Gastrocnemius medialis (tissue), 4 donors: ENCODE measurements around the gene PTAR1. TPM values are rescaled to one million over a fixed set of nuclear protein-coding genes. Genes with fewer than 3 reads are reported as not detected.
"Not testable (repeated sequence)": the region's sequence is repeated elsewhere in the genome, so short reads cannot be mapped to it uniquely, and the experiment has no call there.

Source experiments
- ATAC-seq, 2 donors: fragments of 150-250 bp; one replicate each; pipeline ENCODE4 v1.9.1; 2016
- DNase-seq, 2 donors: peaks; one replicate each; pipeline ENCODE4 v3.0.0-alpha.2; 2019
- H3K27ac ChIP-seq, 4 donors: fragments of 200-600 bp; sonication (generic); 1 replicate in 1 of 4; 2 replicates in 3 of 4; pipeline ENCODE4 v1.5.1; 2016 to 2018; ENCODE audit warnings: mild to moderate bottlenecking in 2 of 4, moderate library complexity in 1 of 4
- H3K27me3 ChIP-seq, 3 donors: fragments of 200-600 bp; sonication (generic) in 2 of 3; 1 replicate in 1 of 3; 2 replicates in 2 of 3; pipeline versions ENCODE4 v1.5.1 to v1.6.0; 2016 to 2019; ENCODE audit warnings: mild to moderate bottlenecking in 1 of 3, moderate library complexity in 1 of 3
- H3K36me3 ChIP-seq, 2 donors: fragments of 200-600 bp; sonication (generic) in 1 of 2; one replicate each; pipeline ENCODE4 v1.5.1; 2017 to 2018
- H3K4me1 ChIP-seq, 2 donors: fragments of 200-600 bp; sonication (generic) in 1 of 2; one replicate each; pipeline ENCODE4 v1.5.1; 2016 to 2017; ENCODE audit warnings: mild to moderate bottlenecking in 2 of 2
- H3K4me3 ChIP-seq, 4 donors: fragments of 200-600 bp; sonication (generic) in 3 of 4; 1 replicate in 1 of 4; 2 replicates in 3 of 4; pipeline ENCODE4 v1.5.1; 2016 to 2019; ENCODE audit warnings: mild to moderate bottlenecking in 2 of 4
- H3K9me3 ChIP-seq, 3 donors: fragments of 200-600 bp; sonication (generic) in 2 of 3; 1 replicate in 1 of 3; 2 replicates in 2 of 3; pipeline ENCODE4 v1.5.1; 2016 to 2019
- CTCF ChIP-seq, 5 experiments: fragments of 450-650 bp in 3 of 5; fragments of 200-600 bp in 2 of 5; sonication (generic) in 2 of 5; IDR thresholded peaks in 4 of 5; conservative IDR thresholded peaks in 1 of 5; 1 replicate in 4 of 5; 2 replicates in 1 of 5; pipeline ENCODE4 v1.5.1; 2016 to 2019; ENCODE audit warnings: antibody characterized with exemption in 5 of 5, mild to moderate bottlenecking in 3 of 5, moderate library complexity in 3 of 5
- POLR2A ChIP-seq, 2 donors: fragments of 450-650 bp; IDR thresholded peaks; one replicate each; pipeline ENCODE4 v1.6.1; 2017; ENCODE audit warnings: antibody characterized with exemption in 2 of 2, mild to moderate bottlenecking in 2 of 2, moderate library complexity in 2 of 2
- in situ Hi-C, 4 donors: fragments of 200-750 bp; cut with MboI; loops; one replicate each; pipeline versions ENCODE4 v1.15.0 to v1.8.0; 2017; ENCODE audit warnings: low sequenced_read_pairs in 4 of 4
- intact Hi-C: fragments of 100-400 bp; cut with DNase I; formaldehyde crosslinking; loops from one replicate; pipeline ENCODE4 v1.15.1; 2023; ENCODE audit warnings: low total_unique reads
- total RNA-seq, 4 donors: library from RNA; depleted of rRNA; stranded (reverse); fragments of >200 nt; gene quantifications; one replicate each; pipeline versions ENCODE4 v1.1.0 to v1.2.3, GENCODE V29; 2016

PTAR1 gene
- total RNA-seq, 4 donors from 2014 or later: 26.5 to 52.4 (median 40.6) TPM

DNA sequence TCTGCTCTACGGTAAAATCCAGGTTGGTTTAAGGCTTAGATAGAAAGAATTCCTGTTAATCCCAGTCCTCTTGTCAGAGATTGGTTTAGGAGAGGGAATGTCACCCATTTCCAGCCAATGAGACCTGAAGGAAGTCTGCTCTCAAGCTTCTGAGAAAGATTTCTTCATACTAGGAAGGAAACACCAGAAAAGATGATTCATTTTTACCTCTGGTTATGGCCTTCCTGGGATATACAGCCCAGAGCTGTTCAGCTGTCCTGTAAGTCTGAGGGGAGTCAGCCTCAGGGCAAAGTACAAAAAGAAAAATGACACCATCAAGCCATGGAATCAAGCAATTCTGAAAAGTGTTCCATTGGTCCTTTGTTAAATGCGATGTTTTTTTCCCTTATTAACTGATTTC is 42.2 kb upstream of the PTAR1 start:
- in situ Hi-C loops: loop anchor here in 1 of 4 donors (25.0 kb wide), 1 partner anchor 110 kb away; no protein-coding TSS in a partner anchor
- Histone ChIP-seq H3K27me3 (no peaks in the 10 kb centered on the region), H3K36me3 (no peaks in the 10 kb centered on the region), H3K9me3 (no peaks in the 10 kb centered on the region), H3K4me3 (no peak overlapping the region), H3K4me1 (no peaks in the 10 kb centered on the region), H3K27ac (no peak overlapping the region)
- DNase-seq: no peak
- intact Hi-C loops: no loop called here
- ATAC-seq: no peak
- no peak for TF ChIP-seq POLR2A (IDR thresholded peaks at IDR 0.05)
- TF ChIP-seq CTCF (IDR thresholded peaks at IDR 0.05 in 4 of 5, conservative IDR thresholded peaks at IDR 0.05 in 1 of 5): no peak

GRCh38 chr9:69800027-69800426 is 40.2 kb upstream of the PTAR1 start:
- ATAC-seq, H3K27me3 ChIP-seq, H3K4me3 ChIP-seq, DNase-seq, H3K4me1 ChIP-seq, H3K27ac ChIP-seq, H3K36me3 ChIP-seq, H3K9me3 ChIP-seq, intact Hi-C loops: not testable (repeated sequence)
- in situ Hi-C loops: loop anchor here in 1 of 4 donors (25.0 kb wide), 1 partner anchor 112 kb away; no protein-coding TSS in a partner anchor

GRCh38 chr9:69799521-69799920 is 39.7 kb upstream of the PTAR1 start:
- H3K36me3 ChIP-seq, H3K4me3 ChIP-seq, H3K27ac ChIP-seq, intact Hi-C loops, H3K27me3 ChIP-seq, H3K9me3 ChIP-seq, H3K4me1 ChIP-seq, ATAC-seq, DNase-seq: not testable (repeated sequence)
- in situ Hi-C loops: loop anchor here in 1 of 4 donors (25.0 kb wide), 1 partner anchor 438 kb away; no protein-coding TSS in a partner anchor

- intact Hi-C loops (no loop called here), in situ Hi-C loops (loop anchor here in 1 of 4 donors (25.0 kb wide), 1 partner anchor 439 kb away; no protein-coding TSS in a partner anchor)
- no peaks in the 10 kb centered on the region for H3K36me3 ChIP-seq
- no peak overlapping the region for H3K4me3 ChIP-seq
- DNase-seq (no peak), ATAC-seq (no peak)
- H3K27me3 ChIP-seq: no peaks in the 10 kb centered on the region
- H3K4me1 ChIP-seq: no peaks in the 10 kb centered on the region
- H3K27ac ChIP-seq: no peak overlapping the region
- no peaks in the 10 kb centered on the region for H3K9me3 ChIP-seq
- TF ChIP-seq POLR2A (IDR thresholded peaks at IDR 0.05) (no peak), CTCF (IDR thresholded peaks at IDR 0.05 in 4 of 5, conservative IDR thresholded peaks at IDR 0.05 in 1 of 5) (no peak)
Measured at GRCh38 chr9:69798744-69799143, 38.9 kb upstream of the PTAR1 start.

- H3K27ac ChIP-seq: no peak overlapping the region
- no peak for ATAC-seq
- no peak for TF ChIP-seq CTCF (IDR thresholded peaks at IDR 0.05 in 4 of 5, conservative IDR thresholded peaks at IDR 0.05 in 1 of 5)
- TF ChIP-seq POLR2A (IDR thresholded peaks at IDR 0.05): no peak
- no peaks in the 10 kb centered on the region for H3K4me1 ChIP-seq
- DNase-seq: no peak
- in situ Hi-C loops: loop anchor here in 1 of 4 donors (25.0 kb wide), 1 partner anchor 440 kb away; no protein-coding TSS in a partner anchor
- intact Hi-C loops: no loop called here
- H3K4me3 ChIP-seq: no peak overlapping the region
- H3K36me3 ChIP-seq: no peaks in the 10 kb centered on the region
- H3K9me3 ChIP-seq: no peaks in the 10 kb centered on the region
- no peaks in the 10 kb centered on the region for H3K27me3 ChIP-seq
Measured at GRCh38 chr9:69797675-69798074, 37.9 kb upstream of the PTAR1 start.

DNA sequence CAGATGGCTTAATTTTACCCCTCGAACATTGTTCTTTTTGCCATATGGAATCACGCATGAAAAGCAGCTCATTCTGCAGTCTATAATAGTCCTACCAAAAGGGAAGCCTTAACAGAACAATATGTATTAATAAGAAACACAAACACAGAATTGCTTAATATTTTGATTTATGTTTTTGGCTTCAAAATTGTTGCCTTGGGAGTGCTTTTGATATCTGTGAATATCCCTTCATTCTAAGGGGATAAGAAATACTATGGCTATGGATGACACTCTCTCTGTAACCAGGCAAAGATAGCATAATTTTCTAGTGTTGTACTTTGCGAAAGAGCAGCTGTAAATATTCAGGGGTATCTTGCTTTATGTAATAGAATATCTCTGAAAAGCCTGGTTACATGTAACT is 34.5 kb upstream of the PTAR1 start:
- Histone ChIP-seq H3K27ac (no peak overlapping the region), H3K4me1 (no peaks in the 10 kb centered on the region), H3K9me3 (no peaks in the 10 kb centered on the region), H3K36me3 (no peaks in the 10 kb centered on the region), H3K4me3 (no peak overlapping the region), H3K27me3 (no peaks in the 10 kb centered on the region)
- intact Hi-C loops: no loop called here
- TF ChIP-seq POLR2A (IDR thresholded peaks at IDR 0.05) (no peak), CTCF (IDR thresholded peaks at IDR 0.05 in 4 of 5, conservative IDR thresholded peaks at IDR 0.05 in 1 of 5) (no peak)
- DNase-seq (no peak), ATAC-seq (no peak)
- in situ Hi-C loops: loop anchor here in 1 of 4 donors (25.0 kb wide), 1 partner anchor 443 kb away; no protein-coding TSS in a partner anchor
